ENCODE results near the gene APEH.

The APEH gene

DNA sequence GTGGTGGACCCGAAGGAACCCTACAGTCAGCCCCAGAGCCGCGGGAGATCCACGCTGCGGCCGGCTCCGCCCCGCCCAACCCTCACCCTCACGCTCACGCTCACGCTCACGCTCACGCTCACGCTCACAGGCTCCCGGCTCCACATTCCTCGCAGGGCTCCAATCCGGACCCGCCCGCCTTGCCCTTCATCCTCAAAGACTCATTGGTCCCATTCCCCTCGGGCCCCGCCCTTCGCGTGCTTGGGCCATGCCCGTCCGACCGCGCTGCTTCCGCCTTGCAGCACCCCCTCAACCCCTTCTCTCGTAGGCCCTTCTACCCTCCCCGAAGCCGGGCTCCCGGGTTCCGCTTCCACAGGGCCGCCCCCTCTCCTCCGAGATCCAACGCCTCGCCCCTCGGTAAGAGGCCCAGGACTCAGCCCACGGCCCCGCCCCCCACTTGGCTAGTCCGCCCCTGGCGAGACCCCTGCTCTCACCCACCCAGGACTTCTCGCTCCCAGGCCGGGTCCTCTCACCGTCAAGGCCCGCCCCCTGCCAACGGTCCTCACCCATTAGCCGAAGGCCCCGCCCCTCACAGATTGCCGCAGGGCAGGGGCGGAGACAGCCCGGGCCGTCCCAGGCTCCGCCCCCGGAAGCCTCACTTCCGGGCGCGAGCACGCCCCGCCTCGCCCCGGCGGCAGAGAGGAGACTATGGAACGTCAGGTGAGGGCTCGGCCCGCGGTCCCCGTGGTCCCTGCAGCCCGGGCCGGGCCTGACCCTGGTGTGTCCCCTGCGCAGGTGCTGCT lies at the start of gene APEH:
Gene APEH, plus strand, starts transcription at position 637 of the 782 bp plus-strand sequence. Its CDS starts 51 bp downstream, at position 688.
- in situ Hi-C loops (cut with MboI; ENCODE audit: low sequenced_read_pairs) = no loop called here

GRCh38 chr3:49625071-49625470 lies 49.1 kb upstream of the APEH start:
- in situ Hi-C loops (cut with MboI; ENCODE audit: low sequenced_read_pairs) = no loop called here

DNA sequence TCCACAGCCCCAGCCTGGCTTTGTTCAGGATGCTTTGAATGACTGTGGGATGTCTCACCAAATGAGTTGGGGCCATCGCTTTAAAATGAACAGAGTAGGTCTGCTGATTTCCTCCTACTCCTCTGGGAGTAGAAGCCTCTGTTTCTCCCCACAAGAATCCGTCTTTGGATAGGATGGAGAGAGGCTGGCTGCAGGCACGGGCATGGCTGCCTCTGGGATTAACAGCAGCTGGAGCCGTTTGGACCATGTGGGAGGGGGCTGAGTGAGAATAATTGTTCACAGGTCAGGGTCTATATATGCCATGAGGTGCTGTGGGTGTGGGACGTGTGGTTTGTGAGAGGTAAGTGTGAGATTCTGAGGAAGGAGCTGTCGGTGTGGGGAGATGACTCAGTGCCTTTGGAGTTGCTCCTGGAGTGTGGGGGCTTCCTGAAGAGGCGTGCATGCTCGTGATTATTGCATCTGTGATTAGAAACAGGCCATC lies 48.0 kb upstream of the APEH start:
- in situ Hi-C loops (cut with MboI; ENCODE audit: low sequenced_read_pairs) = no loop called here

DNA sequence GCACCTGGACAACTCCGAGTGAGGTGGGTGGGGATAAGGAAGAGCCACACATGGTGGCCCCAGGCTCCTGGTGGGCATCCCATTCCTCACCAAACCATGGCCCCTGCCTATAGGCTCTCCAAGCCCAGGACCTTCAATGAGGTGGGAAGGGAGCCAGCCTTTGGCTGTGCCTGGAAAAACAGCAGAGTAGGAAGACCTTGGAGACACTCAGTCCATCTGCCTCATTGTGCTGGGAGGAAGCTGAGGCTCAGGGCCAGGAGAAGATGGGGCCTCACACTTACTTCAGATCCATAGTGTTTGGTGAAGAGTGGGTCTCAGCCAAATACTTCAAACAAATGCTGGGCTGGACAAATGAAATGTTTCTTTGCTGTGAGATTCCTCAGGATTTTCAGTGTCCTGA lies 47.4 kb upstream of the APEH start:
- in situ Hi-C loops (cut with MboI; ENCODE audit: low sequenced_read_pairs) = no loop called here

- in situ Hi-C loops (cut with MboI; ENCODE audit: low sequenced_read_pairs) = no loop called here
These were observed 46.5 kb upstream of the APEH start for GRCh38 chr3:49627634-49628033.

DNA sequence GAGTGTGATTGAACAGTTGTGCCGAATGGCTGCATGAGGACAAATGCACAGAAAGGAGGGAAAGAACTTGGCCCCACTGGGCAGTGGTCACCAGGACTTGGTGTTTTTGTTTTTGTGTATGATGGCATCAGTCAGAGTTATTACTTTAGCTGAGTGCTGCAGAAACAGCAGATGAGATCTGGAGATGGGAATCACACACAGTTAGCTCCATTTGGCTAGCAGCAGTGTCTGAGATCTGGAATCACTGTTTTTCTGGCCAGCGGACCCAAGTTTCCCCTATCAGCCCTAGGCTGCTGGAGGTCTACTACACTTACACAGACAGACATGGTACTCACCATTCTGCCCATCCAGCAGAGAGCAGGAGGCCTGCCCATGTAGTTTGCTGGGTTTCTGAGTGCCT lies 45.9 kb upstream of the APEH start:
- in situ Hi-C loops (cut with MboI; ENCODE audit: low sequenced_read_pairs) = no loop called here

GRCh38 chr3:49629451-49629850 lies 44.7 kb upstream of the APEH start:
- in situ Hi-C loops (cut with MboI; ENCODE audit: low sequenced_read_pairs) = no loop called here

GRCh38 chr3:49629866-49630265 lies 44.3 kb upstream of the APEH start:
- in situ Hi-C loops (cut with MboI; ENCODE audit: low sequenced_read_pairs) = no loop called here

GRCh38 chr3:49630784-49631183 lies 43.4 kb upstream of the APEH start:
- in situ Hi-C loops (cut with MboI; ENCODE audit: low sequenced_read_pairs) = no loop called here

GRCh38 chr3:49634736-49635135 lies 39.4 kb upstream of the APEH start:
- in situ Hi-C loops (cut with MboI; ENCODE audit: low sequenced_read_pairs) = no loop called here

GRCh38 chr3:49636883-49637609 lies 37.1 kb upstream of the APEH start:
- in situ Hi-C loops (cut with MboI; ENCODE audit: low sequenced_read_pairs) = no loop called here

GRCh38 chr3:49638445-49638844 lies 35.7 kb upstream of the APEH start:
- in situ Hi-C loops (cut with MboI; ENCODE audit: low sequenced_read_pairs) = no loop called here

GRCh38 chr3:49639551-49639950 lies 34.6 kb upstream of the APEH start:
- in situ Hi-C loops (cut with MboI; ENCODE audit: low sequenced_read_pairs) = no loop called here

DNA sequence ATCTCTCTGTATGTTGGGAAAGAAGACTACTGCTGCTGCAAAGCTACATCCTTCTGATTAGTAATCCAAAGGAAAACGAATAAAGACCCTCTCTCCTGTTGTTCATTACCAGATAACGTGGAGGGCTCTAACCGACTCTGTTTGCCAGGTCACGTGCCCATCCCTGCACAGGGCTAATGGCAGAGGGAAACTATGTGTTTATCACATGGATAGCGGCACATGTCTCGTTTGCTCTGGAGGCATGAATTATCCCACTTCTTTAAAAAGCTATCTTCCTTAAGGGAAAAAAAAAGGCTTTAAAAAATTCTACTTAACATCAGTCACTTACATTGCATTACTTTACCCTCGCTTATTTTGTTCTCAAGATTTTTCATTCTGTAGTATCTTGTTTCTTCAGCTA lies 32.9 kb upstream of the APEH start:
- in situ Hi-C loops (cut with MboI; ENCODE audit: low sequenced_read_pairs) = no loop called here

DNA sequence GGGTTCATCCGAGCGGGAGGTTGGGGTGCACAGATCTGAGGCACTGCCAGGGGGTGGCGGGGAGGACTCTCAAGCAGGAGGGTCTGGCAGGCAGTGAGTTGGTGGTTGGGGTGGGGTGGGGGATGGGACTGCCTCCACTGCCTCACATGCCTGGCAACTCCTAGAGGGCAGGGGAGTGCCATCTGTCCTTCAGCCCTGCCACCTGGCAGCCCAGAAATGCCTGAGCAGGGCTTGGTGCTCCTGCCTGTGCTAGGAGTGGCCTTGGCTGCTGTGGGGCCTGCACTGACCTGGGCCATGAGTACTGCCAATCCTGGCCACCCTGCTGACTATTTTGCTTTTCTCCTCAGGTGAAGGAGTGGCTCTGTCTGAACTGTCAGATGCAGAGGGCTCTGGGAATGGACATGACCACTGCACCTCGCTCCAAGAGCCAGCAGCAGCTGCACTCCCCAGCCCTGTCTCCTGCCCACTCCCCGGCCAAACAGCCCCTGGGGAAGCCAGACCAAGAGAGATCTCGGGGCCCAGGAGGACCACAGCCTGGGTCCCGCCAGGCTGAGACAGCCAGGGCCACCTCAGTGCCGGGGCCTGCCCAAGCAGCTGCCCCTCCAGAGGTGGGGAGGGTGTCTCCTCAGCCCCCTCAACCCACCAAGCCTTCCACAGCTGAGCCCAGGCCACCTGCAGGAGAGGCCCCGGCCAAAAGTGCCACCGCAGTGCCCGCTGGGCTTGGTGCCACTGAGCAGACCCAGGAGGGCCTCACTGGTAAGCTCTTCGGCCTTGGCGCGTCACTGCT lies 32.0 kb upstream of the APEH start:
- in situ Hi-C loops (cut with MboI; ENCODE audit: low sequenced_read_pairs) = no loop called here

GRCh38 chr3:49642708-49643145 lies 31.4 kb upstream of the APEH start:
- in situ Hi-C loops (cut with MboI; ENCODE audit: low sequenced_read_pairs) = no loop called here

DNA sequence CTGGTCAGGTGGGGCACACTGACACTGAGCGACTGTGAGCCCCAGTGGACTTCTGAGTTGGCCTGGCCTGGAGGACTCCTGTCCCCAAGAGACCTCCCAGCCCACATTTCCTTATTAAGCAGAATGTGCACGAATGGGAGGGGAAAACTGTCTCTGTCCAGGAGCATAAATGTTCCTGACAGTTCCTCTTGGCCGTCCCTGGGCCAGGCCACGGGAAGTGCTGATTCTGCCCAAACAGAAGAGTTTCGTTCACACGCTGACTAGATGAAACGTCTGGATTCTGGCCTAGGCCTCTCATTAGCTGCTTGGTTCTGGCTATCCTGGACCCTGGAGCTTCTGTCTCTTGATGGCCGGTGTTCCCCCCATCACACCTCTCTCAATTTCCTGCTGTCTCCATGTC lies 29.5 kb upstream of the APEH start:
- in situ Hi-C loops (cut with MboI; ENCODE audit: low sequenced_read_pairs) = no loop called here

- in situ Hi-C loops (cut with MboI; ENCODE audit: low sequenced_read_pairs) = no loop called here
These were observed 27.9 kb upstream of the APEH start for GRCh38 chr3:49646236-49646635.

DNA sequence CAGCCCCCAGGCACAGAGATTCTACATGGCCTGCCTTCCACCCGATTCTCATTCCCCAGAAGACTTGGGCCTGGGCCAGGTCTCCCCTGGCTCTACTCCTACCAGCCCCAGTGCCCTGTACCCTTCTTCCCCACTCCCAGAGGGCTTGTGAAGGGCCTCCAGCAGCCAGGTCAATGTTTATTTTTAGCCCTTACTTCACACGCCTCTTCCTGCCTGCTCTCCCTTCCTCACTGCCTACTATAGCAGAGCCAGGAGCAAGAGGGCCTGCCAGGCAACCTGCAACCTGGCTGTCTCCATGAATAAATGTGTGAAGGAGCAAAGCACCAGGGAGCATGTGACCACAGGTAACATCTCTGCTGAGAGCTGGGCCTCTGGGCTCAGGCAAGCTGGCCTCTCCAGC lies 26.4 kb upstream of the APEH start:
- in situ Hi-C loops (cut with MboI; ENCODE audit: low sequenced_read_pairs) = no loop called here

- in situ Hi-C loops (cut with MboI; ENCODE audit: low sequenced_read_pairs) = no loop called here
These were observed 25.7 kb upstream of the APEH start for GRCh38 chr3:49648354-49649019.

- in situ Hi-C loops (cut with MboI; ENCODE audit: low sequenced_read_pairs) = no loop called here
These were observed 24.6 kb upstream of the APEH start for GRCh38 chr3:49649576-49649975.
